H1 (cell line): ENCODE results near the gene ZBTB16. TPM values are rescaled to one million over a fixed set of nuclear protein-coding genes. Genes with fewer than 3 reads are reported as not detected.

Experiments used
- CHD2 ChIP-seq: IDR thresholded peaks from 2 replicates; pipeline ENCODE4 v1.6.1; 2012; ENCODE audit warnings: low read length, improper control_type of control experiment
- CTBP2 ChIP-seq: IDR thresholded peaks from 2 replicates; pipeline ENCODE4 v1.7.0; 2011; ENCODE audit warnings: borderline replicate concordance, mild to moderate bottlenecking, moderate library complexity, mixed read lengths, low read length; ENCODE audit not compliant: insufficient read depth, insufficient read length
- SAP30 ChIP-seq: fragments of 300-600 bp; sonication (generic); IDR thresholded peaks from 2 replicates; pipeline ENCODE4 v1.7.1; 2012; ENCODE audit warnings: low read length, moderate library complexity, mild to moderate bottlenecking, inconsistent platforms; ENCODE audit not compliant: insufficient read depth, insufficient replicate concordance
- SIX5 ChIP-seq: IDR thresholded peaks from 2 replicates; pipeline ENCODE4 v1.6.1; 2011; ENCODE audit warnings: mild to moderate bottlenecking, low read depth, low read length
- polyA plus RNA-seq, 7 experiments: library from polyadenylated mRNA; depleted of rRNA in 3 of 7; stranded (reverse) in 5 of 7; unstranded in 2 of 7; fragments of >200 nt in 5 of 7; fragments of 200-250 nt in 2 of 7; gene quantifications; 1 replicate in 5 of 7; 2 replicates in 1 of 7; 4 replicates in 1 of 7; pipeline versions ENCODE4 v1.2.1 to v1.2.3, GENCODE V29; 2011 to 2013; ENCODE audit warnings: missing spikeins in 2 of 7, mixed read lengths in 2 of 7
- total RNA-seq: library from RNA; stranded (reverse); fragmentation: NEBNext Ultra II Directional; extraction: Animal tissue kit (Norgen Biotek cat#: 25700); gene quantifications from 2 replicates; pipeline ENCODE4 v1.2.1, GENCODE V29; 2021

The ZBTB16 gene
- total and polyA plus RNA-seq, 2 of the 8 experiments (the other 6 are each of a cell fraction or from before 2014, with no cell fraction given) = 0.12 to 0.61 TPM

DNA sequence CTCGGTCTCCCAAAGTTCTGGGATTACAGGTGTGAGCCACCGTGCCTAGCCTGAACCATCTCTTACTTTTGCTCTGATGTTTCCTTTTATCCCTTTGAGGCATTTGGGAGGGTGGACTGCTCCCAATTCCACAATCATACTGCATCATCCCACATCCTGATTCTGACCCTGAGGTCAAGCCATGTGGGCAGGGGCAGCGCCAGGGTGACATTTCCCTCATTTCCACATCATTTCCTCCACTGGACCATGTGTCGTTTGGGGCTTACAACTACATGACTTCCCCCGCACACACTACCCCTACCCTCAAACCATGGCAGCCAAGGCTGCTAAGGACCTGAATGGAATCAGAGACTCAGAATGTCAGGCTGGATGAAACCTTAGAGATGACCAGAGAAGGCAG, 26.4 kb upstream of the ZBTB16 start (continued):
- TF ChIP-seq CHD2 (no peak), CTBP2 (no peak), SIX5 (no peak), SAP30 (no peak)
